RWPE2 (cell line): Measurements from ENCODE around the gene CHIT1.
A peak's percentile ranks its signal among the peaks of the same experiment; 100 is the strongest.
"Not testable (repeated sequence)": the region's sequence is repeated elsewhere in the genome, so short reads cannot be mapped to it uniquely, and the experiment has no call there.

Experiments
- ATAC-seq: fragments of 200-7000 bp; cut with Tn5 transposase; 3 replicates; pipeline ENCODE4 v1.9.1; 2021; ENCODE audit warnings: low read depth
- DNase-seq: peaks from one replicate; pipeline ENCODE4 v3.0.0-alpha.2; 2020; ENCODE audit warnings: low spot score
- H3K27ac ChIP-seq: fragments of 450-650 bp; 2 replicates; pipeline ENCODE4 v1.5.1; 2017; ENCODE audit warnings: mild to moderate bottlenecking; ENCODE audit not compliant: poor library complexity, severe bottlenecking
- H3K27me3 ChIP-seq: fragments of 250-450 bp; sonication (Bioruptor Pico); 2 replicates; pipeline ENCODE4 v1.5.1; 2021; ENCODE audit warnings: mild to moderate bottlenecking, moderate library complexity; ENCODE audit not compliant: insufficient read depth, poor library complexity, severe bottlenecking
- H3K36me3 ChIP-seq: fragments of 250-450 bp; sonication (Bioruptor Pico); 2 replicates; pipeline ENCODE4 v1.5.1; 2020; ENCODE audit warnings: low read depth, mild to moderate bottlenecking, moderate library complexity
- H3K4me1 ChIP-seq: fragments of 250-450 bp; sonication (Bioruptor Pico); 2 replicates; pipeline ENCODE4 v1.5.1; 2021; ENCODE audit warnings: mild to moderate bottlenecking, moderate library complexity; ENCODE audit not compliant: insufficient read depth, poor library complexity, severe bottlenecking
- H3K4me3 ChIP-seq: fragments of 250-450 bp; sonication (Bioruptor Pico); 2 replicates; pipeline ENCODE4 v1.5.1; 2021; ENCODE audit warnings: mild to moderate bottlenecking, moderate library complexity; ENCODE audit not compliant: severe bottlenecking
- H3K9me3 ChIP-seq: fragments of 250-450 bp; sonication (Bioruptor Pico); 2 replicates; pipeline ENCODE4 v1.5.1; 2021; ENCODE audit warnings: mild to moderate bottlenecking, moderate library complexity; ENCODE audit not compliant: severe bottlenecking
- CTCF ChIP-seq: fragments of 450-650 bp; IDR thresholded peaks from one replicate; pipeline ENCODE4 v1.5.1; 2017; ENCODE audit warnings: mild to moderate bottlenecking, moderate library complexity; ENCODE audit not compliant: poor library complexity, severe bottlenecking

The CHIT1 gene

GRCh38 chr1:203270448-203270847 is 41.0 kb upstream of the CHIT1 start:
- Histone ChIP-seq H3K36me3 (no peaks in the 10 kb centered on the region), H3K27me3 (no peaks in the 10 kb centered on the region), H3K4me3 (no peak overlapping the region), H3K27ac (no peak overlapping the region), H3K4me1 (no peaks in the 10 kb centered on the region), H3K9me3 (no peaks in the 10 kb centered on the region)
- TF ChIP-seq CTCF: no peak
- ATAC-seq (no peak), DNase-seq (no peak)

- Histone ChIP-seq H3K4me1 (no peaks in the 10 kb centered on the region), H3K27ac (no peak overlapping the region), H3K36me3 (no peaks in the 10 kb centered on the region), H3K9me3 (no peaks in the 10 kb centered on the region), H3K4me3 (no peak overlapping the region), H3K27me3 (no peaks in the 10 kb centered on the region)
- ATAC-seq (no peak), DNase-seq (no peak)
- no peak for TF ChIP-seq CTCF
Measured at GRCh38 chr1:203269654-203270020, 40.2 kb upstream of the CHIT1 start.

- H3K4me1 ChIP-seq: no peaks in the 10 kb centered on the region
- ATAC-seq (peak; percentile 31), DNase-seq (no peak)
- peak; percentile 93 for TF ChIP-seq CTCF
- H3K27me3 ChIP-seq: no peaks in the 10 kb centered on the region
- no peaks in the 10 kb centered on the region for H3K36me3 ChIP-seq
- no peaks in the 10 kb centered on the region for H3K9me3 ChIP-seq
- no peak overlapping the region for H3K27ac ChIP-seq
- no peak overlapping the region for H3K4me3 ChIP-seq
Measured at GRCh38 chr1:203268901-203269653, 39.6 kb upstream of the CHIT1 start.

- H3K36me3 ChIP-seq: no peaks in the 10 kb centered on the region
- ATAC-seq (no peak), DNase-seq (no peak)
- TF ChIP-seq CTCF: no peak
- no peaks in the 10 kb centered on the region for H3K4me1 ChIP-seq
- no peaks in the 10 kb centered on the region for H3K27me3 ChIP-seq
- H3K4me3 ChIP-seq: no peak overlapping the region
- no peaks in the 10 kb centered on the region for H3K9me3 ChIP-seq
- H3K27ac ChIP-seq: no peak overlapping the region
Measured at GRCh38 chr1:203267912-203268311, 38.4 kb upstream of the CHIT1 start.

- ATAC-seq: peak; percentile 60
- peak; percentile 93 for TF ChIP-seq CTCF
- Histone ChIP-seq H3K9me3 (no peaks in the 10 kb centered on the region), H3K4me1 (no peaks in the 10 kb centered on the region), H3K4me3 (peak overlapping the region; percentile 40), H3K36me3 (no peaks in the 10 kb centered on the region), H3K27me3 (no peaks in the 10 kb centered on the region), H3K27ac (no peak overlapping the region)
- no peak for DNase-seq
Measured at GRCh38 chr1:203267347-203267846, 37.9 kb upstream of the CHIT1 start.

- not testable (repeated sequence) for H3K27ac ChIP-seq, H3K9me3 ChIP-seq, DNase-seq, ATAC-seq, H3K36me3 ChIP-seq, H3K27me3 ChIP-seq, H3K4me1 ChIP-seq, H3K4me3 ChIP-seq
Measured at GRCh38 chr1:203266140-203266539, 36.7 kb upstream of the CHIT1 start.
